HepG2 (cell line): ENCODE measurements around the gene ZFP14. TPM values are rescaled to one million over a fixed set of nuclear protein-coding genes. Genes with fewer than 3 reads are reported as not detected.

Source experiments
- ZNF567 ChIP-seq: sonication (generic); formaldehyde crosslinking; IDR thresholded peaks from 2 replicates; pipeline ENCODE4 v1.8.1; 2023; ENCODE audit warnings: mild to moderate bottlenecking, missing genetic modification reagents, borderline replicate concordance
- polyA plus RNA-seq, 8 experiments: library from polyadenylated mRNA; depleted of rRNA in 3 of 8; stranded (reverse) in 7 of 8; unstranded in 1 of 8; fragments of >200 nt; fragmentation: Illumina TruSeq in 4 of 8; extraction: Trizol in 4 of 8; gene quantifications; 2 replicates each; pipeline versions ENCODE4 v1.2.1 to v1.2.3, GENCODE V29; 2011 to 2016; ENCODE audit warnings: low read depth in 4 of 8, missing spikeins in 1 of 8, mixed read lengths in 1 of 8; ENCODE audit not compliant: insufficient read depth in 1 of 8
- total RNA-seq, 5 experiments: library from RNA; depleted of rRNA; stranded (reverse); fragments of >200 nt; fragmentation: Illumina TruSeq; extraction: Trizol; gene quantifications; 2 replicates each; pipeline ENCODE4 v1.2.3, GENCODE V29; 2016; ENCODE audit warnings: low read depth in 1 of 5
- TF ChIP-seq, protein P1 (sequence below): sonication (generic); formaldehyde crosslinking; IDR thresholded peaks from 2 replicates; pipeline ENCODE4 v1.8.1; 2023; ENCODE audit warnings: mild to moderate bottlenecking, missing genetic modification reagents, borderline replicate concordance
- TF ChIP-seq, protein P2 (sequence below): sonication (generic); formaldehyde crosslinking; IDR thresholded peaks from 2 replicates; pipeline ENCODE4 v1.8.0; 2022; ENCODE audit warnings: missing genetic modification reagents, mild to moderate bottlenecking, borderline replicate concordance
- TF ChIP-seq, protein P3 (sequence below), 2 experiments: sonication (generic) in 1 of 2; formaldehyde crosslinking in 1 of 2; IDR thresholded peaks; 2 replicates each; pipeline versions ENCODE4 v1.4.0 to v1.6.1; 2016 to 2020; ENCODE audit warnings: borderline replicate concordance in 1 of 2, low read depth in 1 of 2, mild to moderate bottlenecking in 1 of 2, missing genetic modification reagents in 1 of 2

The ZFP14 gene
- total and polyA plus RNA-seq, 2 of the 13 experiments (the other 11 are each of a cell fraction or from before 2014, with no cell fraction given), result 2.0 to 5.0 TPM

DNA sequence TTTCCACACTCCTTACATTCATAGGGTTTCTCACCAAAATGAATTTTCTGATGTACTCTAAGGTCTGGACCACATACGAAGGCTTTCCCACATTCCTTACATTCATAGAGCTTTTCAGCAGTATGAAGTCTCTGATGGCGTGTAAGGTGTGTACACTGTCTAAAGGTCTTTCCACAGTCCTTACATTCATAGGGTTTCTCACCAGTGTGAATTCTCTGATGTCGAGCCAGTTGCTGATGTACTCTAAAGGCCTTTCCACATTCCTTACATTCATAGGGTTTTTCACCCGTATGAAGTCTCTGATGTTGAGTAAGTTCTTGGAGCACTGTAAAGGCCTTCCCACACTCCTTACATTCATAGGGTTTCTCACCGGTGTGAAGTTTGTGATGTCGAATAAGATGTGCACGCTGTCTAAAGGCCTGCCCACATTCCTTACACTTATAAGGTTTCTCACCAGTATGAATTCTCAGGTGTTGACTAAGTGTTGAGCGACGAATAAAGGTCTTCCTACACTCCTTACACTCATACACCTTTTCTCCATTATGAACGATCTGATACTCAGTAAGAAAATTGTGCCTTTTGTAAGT lies 38.1 kb downstream of the ZFP14 start (continued):
- TF ChIP-seq, protein P1, sequence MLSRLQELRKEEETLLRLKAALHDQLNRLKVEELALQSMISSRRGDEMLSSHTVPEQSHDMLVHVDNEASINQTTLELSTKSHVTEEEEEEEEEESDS (CRISPR knock-in tag), result no peak
- TF ChIP-seq, protein P2, sequence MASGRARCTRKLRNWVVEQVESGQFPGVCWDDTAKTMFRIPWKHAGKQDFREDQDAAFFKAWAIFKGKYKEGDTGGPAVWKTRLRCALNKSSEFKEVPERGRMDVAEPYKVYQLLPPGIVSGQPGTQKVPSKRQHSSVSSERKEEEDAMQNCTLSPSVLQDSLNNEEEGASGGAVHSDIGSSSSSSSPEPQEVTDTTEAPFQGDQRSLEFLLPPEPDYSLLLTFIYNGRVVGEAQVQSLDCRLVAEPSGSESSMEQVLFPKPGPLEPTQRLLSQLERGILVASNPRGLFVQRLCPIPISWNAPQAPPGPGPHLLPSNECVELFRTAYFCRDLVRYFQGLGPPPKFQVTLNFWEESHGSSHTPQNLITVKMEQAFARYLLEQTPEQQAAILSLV (CRISPR knock-in tag), result no peak
- TF ChIP-seq ZNF567 (CRISPR knock-in tag), result no peak
- TF ChIP-seq, protein P3, sequence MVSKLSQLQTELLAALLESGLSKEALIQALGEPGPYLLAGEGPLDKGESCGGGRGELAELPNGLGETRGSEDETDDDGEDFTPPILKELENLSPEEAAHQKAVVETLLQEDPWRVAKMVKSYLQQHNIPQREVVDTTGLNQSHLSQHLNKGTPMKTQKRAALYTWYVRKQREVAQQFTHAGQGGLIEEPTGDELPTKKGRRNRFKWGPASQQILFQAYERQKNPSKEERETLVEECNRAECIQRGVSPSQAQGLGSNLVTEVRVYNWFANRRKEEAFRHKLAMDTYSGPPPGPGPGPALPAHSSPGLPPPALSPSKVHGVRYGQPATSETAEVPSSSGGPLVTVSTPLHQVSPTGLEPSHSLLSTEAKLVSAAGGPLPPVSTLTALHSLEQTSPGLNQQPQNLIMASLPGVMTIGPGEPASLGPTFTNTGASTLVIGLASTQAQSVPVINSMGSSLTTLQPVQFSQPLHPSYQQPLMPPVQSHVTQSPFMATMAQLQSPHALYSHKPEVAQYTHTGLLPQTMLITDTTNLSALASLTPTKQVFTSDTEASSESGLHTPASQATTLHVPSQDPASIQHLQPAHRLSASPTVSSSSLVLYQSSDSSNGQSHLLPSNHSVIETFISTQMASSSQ (IDR thresholded peaks at IDR 0.05; ENCODE audit: low read depth), result no peak
- TF ChIP-seq, protein P3 (CRISPR knock-in tag; IDR thresholded peaks at IDR 0.05; ENCODE audit: borderline replicate concordance), result no peak
